HG02623 (cell line): ENCODE results near the gene ANKS6.

Experiments used
- ATAC-seq: cut with Tn5 transposase; IDR thresholded peaks from one replicate; pipeline ENCODE4 v1.9.1; 2021; ENCODE audit warnings: moderate library complexity; ENCODE audit not compliant: unreplicated experiment

Gene ANKS6

DNA sequence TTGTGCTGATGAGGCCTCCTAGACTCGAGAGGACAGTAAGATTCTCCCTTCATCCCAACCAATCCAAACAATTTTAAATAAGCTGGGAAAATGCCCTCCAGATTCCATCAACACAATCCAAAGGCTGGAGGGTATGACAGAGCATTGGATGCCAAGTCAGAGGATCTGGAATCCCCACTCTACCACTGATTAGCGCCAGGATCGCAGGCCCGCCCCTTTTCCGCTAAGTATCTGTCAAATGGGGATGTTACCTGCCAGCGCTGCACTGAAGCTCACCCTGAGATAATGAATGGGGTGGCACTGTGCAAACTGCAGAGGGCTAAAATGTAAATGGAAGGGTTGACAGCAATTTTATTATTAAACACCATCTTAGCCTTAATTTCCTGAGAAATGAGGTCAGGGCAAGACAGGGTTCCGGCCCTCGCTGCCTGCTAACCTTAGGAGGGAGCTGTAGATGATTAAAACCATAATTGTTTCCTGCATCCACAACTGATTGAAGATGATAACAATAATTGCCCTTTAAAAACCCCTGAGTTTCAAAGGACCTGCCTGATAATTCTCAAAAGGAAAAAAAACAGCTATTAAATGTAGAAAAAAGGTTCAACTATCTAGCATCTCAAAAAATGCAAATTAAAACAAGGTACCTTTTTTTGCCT is 56.0 kb downstream of the ANKS6 start:
- no peak for ATAC-seq

DNA sequence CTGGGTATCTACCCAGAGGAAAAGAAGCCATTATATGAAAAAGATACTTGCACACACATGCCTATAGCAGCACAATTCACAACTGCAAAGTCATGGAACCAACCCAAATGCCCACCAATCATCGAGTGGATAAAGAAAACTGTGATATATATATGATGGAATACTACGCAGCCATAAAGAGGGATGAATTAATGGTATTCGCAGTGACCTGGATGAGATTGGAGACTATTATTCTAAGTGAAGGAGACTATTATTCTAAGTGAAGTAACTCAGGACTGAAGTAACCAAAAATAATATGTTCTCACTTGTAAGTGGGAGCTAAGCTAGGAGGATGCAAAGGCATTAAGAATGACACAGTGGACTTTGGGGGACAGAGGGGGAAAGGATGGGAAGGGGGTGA is 57.6 kb downstream of the ANKS6 start:
- no peak for ATAC-seq

DNA sequence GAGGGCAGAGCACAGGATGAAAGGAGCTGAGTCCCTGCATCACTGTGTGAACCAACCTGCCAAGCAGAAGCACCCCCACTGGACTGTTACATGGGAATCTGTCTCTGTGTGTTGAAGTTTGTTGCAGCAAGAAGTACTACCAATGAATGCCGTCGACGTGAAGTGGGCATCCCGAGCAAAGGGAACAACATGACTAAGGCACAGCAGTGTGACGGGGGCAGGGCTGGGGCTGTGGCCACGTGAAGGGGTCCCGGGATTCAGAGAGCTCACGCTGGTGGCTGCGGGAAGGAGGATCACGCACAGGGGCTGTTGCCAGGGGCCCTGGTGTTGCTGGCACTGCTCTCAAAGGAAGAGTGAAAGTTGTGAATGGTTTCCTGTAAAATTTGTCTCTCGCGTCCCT is 60.1 kb downstream of the ANKS6 start:
- ATAC-seq: no peak

DNA sequence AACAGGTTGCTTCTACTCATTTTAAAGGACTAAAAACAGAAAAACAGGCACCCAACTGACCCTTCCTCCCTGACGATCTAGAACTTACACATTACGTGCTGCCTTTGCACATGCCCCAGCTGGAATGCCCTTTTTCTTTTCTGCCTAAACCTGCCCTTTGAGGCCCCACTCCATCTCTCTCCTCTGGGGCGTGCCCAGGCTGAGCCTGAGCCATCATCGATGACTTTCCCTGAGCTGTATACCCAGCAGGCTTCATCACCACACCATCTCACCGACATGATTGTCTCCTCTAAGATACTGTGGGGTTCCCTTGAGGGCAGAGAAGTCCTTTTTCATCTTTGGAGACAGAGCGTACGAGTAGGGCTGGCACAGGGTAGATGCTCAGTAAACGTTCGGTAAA is 63.6 kb downstream of the ANKS6 start:
- ATAC-seq: no peak

DNA sequence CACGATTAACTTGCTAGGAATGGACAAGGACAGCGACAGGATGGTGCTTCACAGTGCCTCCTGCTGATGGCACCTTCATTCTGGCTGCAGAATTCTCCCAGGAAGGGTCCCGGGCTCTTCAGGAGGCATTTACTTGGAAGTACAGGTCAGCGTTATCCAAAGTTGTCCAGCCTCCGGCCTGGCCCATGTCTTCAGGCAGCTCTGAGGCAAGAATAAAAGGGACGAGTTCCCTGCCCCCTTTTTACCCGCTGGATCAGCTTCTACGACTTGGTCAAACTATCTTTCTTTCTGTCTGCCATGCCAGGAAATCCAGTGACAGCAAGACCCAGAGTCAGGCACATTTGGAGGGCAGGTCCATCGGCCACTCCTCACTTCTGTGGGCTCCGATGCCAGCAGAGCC is 64.3 kb downstream of the ANKS6 start:
- no peak for ATAC-seq

DNA sequence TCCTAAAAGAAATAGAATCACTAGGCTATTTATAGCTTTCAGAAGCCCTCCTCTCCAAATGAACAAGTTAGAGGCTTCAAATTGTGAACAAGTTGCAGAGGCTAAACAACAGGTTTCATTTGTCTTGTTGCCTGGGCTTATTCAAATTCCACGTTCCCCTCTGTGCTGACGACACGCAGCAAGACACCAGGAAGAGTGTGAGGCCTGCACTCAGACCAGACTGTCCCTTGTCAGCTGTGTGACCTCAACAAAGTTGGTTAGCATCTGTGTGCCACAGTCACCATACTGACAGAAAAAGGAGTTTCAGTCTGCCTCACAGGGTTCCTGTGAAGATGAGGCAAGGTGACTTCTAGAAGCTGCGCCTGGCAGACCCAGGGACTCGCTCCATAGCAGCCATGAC is 65.5 kb downstream of the ANKS6 start:
- ATAC-seq: no peak

DNA sequence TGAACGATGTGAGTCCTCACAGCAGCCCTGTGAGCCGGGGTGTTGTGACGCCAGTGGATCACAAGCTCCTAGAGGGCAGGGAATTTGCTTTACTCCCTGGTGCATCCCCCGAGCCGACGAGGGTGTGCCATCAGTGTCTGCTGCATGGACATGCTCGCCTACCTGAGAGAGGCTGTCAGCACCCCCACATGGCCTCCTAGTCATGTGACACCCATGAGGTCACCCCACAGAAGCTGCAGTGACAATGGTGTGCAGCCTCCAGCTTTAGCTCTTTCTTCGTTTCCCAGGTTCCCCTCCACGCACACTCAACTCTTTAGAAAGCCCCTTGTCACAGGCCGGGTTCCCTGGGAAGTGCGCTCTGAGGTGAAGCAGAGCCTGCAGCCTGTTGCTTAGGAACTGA is 67.9 kb downstream of the ANKS6 start:
- no peak for ATAC-seq

DNA sequence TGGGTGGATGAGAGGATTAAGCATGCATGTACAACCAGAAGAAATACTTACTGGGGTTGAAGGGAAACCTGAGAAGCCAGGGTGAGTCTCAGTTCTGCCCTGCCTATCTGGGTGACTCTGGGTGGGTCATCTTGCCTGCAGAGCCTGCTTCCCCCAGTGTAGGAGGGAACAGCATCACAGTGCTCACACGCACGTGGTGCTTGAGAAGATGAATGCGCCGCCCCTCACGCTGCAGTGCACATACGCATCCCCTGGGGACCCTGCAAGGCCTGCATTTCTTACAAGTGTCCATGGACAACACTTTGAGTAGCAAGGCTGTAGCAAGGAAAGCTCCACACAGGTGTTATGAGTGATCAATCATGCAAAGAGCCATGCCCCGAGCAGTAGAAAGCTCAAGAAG is 68.9 kb downstream of the ANKS6 start:
- ATAC-seq: no peak

DNA sequence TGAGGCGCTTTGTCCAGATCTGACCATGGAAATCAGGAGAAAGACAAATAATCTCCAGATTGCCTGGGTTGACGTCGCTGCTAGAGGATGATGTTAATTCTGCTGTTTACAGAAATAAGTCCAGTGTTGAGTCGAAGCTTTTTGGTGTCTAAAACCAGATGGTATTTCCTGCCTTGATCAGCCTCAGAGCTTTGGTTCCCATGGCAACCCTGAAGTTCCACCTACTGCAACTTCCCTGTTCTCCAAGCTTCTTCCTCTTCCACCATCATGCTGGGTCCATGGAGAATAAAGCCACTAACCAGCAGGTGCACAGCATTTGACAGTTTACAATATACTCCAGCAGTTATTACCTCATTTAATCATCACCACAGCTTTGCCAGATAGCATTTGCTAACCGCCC is 69.6 kb downstream of the ANKS6 start:
- no peak for ATAC-seq

DNA sequence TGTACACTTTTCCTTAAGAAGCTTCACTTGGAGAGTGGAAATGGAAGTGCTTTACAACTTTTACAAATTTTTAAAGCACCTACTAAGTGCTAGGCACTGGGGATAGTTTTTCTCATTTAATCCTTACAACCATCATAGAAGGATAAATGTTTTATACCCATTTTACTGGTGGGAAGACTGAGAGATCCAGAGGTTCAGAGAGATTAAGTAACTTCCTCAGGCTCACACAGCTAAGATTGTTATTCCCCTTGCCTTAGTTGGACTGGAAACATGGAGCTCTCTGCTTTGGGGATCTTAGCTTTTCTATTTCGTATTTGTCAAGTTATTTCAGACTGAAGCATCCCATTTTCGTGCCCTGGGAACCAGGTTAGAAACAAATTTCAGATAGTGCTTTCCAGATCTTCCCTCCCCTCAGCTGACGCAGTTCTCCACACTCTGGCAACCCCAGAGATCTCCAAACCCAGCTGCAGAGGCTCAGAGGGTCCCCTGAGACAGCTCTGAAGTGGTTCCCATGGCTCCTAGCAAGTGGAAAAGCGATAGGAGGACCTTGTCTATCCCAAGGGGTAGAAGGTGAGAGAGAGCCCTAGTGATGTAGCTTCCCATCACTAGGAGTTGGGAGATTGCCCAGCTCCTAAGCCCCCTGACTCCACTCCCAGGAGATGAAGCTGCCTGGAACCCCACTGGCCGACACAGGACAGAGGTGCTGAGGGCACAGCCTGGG is 71.4 kb downstream of the ANKS6 start:
- no peak for ATAC-seq

DNA sequence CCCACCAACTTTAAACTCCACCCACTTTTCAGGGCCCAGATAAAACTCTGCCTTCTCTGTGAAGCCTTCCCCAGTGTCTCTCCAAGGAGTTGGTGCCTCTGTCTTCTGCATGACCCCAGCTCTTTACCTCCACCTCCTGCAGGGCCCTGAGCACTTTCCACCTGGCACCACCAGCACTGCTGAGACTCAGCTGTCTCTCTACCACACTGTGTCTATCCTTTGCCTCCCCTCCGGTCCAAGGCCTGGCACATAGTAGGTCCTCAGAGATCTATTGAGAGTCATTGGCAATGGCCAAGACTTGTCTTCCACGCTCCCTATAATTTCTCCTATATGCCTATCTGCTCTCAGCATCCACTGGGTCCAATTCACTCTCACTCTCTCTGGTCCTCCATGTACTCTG is 74.7 kb downstream of the ANKS6 start:
- ATAC-seq: no peak

DNA sequence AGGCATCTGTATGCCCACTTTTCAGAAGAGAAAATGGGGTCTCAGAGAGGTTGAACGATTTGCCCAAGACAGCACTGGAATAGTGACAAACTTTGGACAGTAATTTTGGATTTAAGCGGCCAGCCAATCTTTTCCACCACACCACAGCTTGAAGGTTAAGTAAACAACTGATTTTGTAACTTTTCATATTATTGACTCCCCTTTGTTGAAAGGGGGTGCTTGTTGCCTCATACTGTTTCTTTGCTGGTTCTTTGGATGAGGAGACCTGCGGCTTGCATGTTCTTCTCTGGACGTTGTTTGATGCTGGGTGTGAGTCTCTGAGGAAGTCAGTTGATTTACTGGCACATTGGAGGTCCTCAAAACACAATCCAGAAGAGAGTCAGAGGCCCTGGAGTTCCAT is 76.0 kb downstream of the ANKS6 start:
- no peak for ATAC-seq

DNA sequence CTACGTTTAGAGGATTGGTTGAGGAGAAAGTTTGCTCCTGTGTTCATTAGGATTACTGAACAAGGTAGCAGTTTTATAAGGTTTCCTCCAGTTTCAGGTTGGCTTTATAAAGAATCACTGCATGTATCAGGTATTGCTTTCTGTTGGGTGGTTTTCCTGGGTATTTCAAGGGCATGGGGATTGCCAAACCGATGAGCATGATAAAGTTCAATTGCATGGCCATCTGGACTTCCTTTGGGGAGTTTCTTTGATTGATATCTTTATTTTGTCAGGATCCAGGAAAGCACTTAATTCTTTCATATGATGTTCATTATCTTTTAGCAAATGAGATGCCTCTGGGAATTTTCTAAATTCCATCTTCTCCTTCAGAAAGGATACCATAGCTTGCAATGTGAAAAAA is 77.3 kb downstream of the ANKS6 start:
- no peak for ATAC-seq

DNA sequence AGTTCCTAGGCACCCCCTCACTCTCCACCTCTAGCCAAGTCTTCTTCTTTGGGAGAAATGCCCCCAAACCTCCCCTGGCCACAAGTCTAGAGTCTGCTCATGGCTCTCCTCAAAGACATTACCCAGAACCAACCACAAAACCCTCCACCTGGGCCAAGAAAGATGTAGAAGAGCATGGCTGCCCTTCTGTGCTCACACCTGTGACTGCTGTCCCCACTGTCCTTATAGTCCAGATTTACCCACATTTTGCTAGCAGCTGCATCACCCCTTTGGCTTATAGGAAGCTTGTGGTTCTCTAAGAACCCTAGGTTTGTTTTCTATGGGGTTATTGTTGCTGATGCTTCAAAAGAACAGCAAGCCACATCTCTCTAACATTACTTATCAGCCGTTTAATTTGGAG is 81.5 kb downstream of the ANKS6 start:
- ATAC-seq: no peak

DNA sequence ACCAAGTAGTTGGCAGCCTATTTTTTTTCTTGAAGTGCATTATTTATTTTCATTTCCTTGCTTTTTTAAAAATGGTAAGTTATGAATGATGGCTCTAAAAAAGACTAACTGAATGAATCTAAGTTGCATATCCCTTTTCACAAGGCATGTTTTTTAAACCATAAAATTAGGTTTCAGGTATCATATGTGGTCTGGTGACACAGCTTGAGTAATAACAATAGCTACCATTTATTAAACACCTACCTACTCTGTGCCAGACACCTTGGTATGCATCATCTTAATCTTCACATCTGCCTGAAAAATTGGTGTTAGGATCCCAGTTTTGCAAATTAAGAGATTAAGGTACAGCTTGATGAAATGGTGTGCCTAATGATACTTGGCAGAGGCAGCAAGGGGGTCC is 83.4 kb downstream of the ANKS6 start:
- no peak for ATAC-seq

DNA sequence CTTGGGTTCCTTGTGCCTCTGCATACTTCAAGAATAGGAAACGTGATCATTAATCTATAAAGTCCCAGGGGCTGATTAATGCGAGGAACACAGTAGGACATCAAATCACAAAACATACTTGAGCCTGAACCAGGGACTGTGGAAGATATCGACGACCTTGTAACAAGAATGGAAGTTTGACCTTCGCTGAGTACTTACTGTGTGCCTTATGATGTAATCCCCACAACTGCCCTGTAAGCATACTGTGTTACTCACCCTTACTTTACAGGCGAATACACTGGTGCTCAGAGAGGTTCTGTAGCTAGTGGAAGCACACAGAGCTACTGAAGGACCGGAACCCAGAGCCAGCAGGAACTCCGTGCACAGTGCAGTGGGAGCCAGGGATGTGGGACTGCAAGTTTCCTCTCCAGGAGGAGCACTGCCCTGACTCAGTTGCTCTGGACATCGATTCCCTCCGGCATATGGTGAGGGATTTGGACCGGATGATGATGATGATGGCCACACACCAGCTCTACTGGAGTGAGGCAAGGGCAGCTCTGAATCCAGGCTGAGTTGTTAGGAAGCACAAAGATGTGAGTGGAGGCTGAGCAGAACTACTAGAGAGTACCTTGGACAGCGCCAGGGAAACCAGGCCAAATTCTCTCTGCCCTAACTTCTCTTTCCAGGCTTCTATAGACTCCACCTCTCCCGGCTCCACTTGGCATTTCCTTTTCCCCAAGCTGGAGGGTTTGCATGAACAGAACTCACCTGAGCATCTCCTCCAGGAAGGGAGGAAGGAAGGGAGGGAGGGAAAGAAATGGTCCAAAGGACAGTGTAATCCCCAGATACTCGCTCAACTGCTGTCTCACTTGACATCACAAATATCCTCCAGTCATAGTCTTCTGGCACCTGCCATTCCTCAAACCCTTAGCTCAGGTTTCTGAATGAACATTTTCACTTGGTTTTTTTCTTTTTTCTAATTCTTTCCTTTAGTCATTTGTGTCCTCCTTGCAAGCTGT is 86.1 kb downstream of the ANKS6 start:
- no peak for ATAC-seq

DNA sequence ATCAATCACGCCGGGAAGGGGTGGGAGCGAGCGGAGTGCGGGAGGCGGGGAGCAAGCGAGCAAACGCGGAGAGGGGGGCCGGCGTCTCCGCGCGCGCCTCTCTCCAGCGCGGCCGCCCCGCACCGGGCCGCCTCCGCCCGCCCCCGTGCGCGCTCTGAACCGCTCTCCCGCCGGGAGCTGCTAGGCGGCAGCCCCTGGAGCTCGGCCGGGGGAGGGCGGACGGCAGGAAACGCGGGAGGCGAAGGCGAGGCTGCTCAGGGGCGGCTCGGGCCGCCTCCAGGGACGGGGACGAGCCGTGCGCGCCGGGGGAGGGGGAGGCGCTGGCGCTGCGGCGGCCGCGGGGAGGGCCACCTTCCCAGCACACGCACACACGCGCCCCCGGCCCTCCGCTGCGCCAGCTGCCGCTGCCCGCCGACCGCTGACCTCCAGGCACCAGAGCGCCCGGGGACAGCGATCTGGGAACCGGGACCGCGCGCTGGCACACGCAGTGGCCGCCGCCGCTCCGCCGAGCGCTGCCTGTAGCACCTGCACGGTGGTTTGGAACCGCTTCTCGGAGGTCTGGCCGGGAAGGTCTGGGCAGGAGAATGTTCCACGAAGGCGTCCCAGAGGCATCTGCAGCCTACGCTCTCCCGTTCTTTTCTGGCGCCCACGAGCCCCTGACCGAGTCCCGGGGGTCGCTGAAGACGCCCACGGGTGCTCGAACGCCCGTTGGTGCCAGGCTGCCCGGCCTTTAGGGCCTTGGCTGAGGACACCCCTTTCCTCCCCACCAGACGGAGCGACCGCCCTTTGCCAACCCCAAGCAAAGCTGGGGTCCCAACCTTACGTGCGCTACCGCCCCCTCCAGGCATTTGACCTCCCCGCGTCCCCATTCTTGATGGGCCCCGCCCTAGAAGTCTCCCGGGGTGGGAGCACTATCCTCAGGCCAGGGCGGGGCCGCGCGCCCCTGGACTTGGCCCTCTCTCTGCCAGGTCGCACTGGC is 87.1 kb downstream of the ANKS6 start, which contains the start of gene GABBR2:
Gene GABBR2, minus strand, starts transcription at position 3 of the 979 bp plus-strand sequence. CDS start 198 bp downstream, outside the sequence.
- no peak for ATAC-seq

DNA sequence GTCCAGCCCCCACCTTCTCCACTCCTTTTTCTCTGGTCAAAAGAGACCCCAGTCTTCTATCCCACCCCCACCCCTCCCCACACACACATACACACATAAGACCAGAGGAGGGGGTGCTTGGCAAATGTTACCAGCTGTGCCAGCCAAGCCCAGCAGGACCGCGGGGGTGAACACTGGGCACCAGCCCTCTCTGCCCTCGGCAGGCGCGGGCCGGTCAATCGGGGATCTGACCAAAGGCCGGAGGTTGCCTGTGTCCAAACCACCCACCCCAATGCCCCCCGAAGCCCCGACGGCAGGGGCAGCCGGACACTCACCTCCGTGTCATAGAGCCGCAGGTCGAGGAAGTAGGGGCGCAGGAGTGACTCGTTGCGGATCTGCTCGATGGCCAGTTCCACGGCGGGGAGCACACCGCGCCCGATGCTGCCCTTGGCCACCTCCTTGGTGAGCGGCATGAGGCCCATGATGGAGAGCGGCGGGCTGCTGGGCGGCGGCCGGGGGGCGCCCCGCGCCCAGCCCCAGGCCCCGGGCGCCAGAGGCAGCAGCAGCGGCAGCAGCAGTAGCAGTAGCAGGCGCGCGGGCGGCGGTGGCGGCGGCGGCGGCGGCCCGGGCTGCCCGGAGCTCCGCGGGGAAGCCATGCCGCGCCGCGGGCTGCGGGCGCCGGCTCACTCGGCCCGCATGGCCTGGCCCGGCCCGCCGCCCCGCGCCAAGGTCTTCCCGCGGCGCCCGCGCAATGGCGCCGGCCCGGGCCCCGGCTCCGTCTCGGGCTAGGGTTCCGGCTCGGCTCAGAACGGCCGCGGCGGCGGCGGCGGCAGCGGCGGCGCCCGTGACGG is 88.0 kb downstream of the ANKS6 start:
- ATAC-seq: no peak
